Kidney epithelial cell (primary cell): ENCODE data around the gene CCNI. TPM values are rescaled to one million over a fixed set of nuclear protein-coding genes. Genes with fewer than 3 reads are reported as not detected.

ENCODE experiments used
- DNase-seq: peaks from one replicate; pipeline ENCODE4 v3.0.0-alpha.2; 2010; ENCODE audit warnings: low read depth
- H3K27me3 ChIP-seq: 2 replicates; pipeline ENCODE4 v1.6.0; 2011; ENCODE audit warnings: low read length; ENCODE audit not compliant: control insufficient read depth, insufficient read depth
- H3K36me3 ChIP-seq: 2 replicates; pipeline ENCODE4 v1.5.1; 2011; ENCODE audit warnings: low read length; ENCODE audit not compliant: control insufficient read depth, insufficient read depth
- H3K4me3 ChIP-seq: 2 replicates; pipeline ENCODE4 v1.5.1; 2011; ENCODE audit warnings: low read depth, mild to moderate bottlenecking, control low read depth, low read length
- total RNA-seq: library from RNA; depleted of rRNA; stranded (reverse); fragments of >200 nt; gene quantifications from 2 replicates; pipeline ENCODE4 v1.2.3, GENCODE V29; 2015
- TF ChIP-seq, protein P1 (sequence below): IDR thresholded peaks from 2 replicates; pipeline ENCODE4 v1.5.1; 2011; ENCODE audit warnings: mild to moderate bottlenecking, moderate library complexity, low read length, control low read depth, inconsistent platforms; ENCODE audit not compliant: insufficient read depth, poor library complexity, severe bottlenecking

Gene CCNI
- total RNA-seq, 1 donor from 2014 or later, result 388 TPM

DNA sequence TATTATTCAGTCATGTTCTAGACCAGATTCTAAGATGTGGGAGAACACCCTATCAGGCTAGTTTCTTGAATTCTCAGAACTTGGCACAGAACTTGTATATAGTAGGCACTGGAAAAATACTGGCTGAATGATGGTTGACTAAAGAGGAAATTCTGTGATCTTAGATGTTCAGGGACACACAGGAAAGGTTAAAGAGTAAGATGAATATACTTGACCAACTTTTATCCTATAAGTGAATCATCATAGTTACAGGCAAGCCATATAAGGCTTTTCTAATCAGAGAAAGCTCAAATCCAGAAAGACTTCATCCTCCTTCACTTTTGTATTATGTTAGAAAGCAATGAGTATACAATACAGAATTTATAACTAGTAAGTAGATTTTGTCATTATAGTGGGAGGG, 72.4 kb downstream of the CCNI start:
- TF ChIP-seq, protein P1, sequence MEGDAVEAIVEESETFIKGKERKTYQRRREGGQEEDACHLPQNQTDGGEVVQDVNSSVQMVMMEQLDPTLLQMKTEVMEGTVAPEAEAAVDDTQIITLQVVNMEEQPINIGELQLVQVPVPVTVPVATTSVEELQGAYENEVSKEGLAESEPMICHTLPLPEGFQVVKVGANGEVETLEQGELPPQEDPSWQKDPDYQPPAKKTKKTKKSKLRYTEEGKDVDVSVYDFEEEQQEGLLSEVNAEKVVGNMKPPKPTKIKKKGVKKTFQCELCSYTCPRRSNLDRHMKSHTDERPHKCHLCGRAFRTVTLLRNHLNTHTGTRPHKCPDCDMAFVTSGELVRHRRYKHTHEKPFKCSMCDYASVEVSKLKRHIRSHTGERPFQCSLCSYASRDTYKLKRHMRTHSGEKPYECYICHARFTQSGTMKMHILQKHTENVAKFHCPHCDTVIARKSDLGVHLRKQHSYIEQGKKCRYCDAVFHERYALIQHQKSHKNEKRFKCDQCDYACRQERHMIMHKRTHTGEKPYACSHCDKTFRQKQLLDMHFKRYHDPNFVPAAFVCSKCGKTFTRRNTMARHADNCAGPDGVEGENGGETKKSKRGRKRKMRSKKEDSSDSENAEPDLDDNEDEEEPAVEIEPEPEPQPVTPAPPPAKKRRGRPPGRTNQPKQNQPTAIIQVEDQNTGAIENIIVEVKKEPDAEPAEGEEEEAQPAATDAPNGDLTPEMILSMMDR, result no peak
- Histone ChIP-seq H3K4me3 (no peak overlapping the region), H3K27me3 (no peaks in the 10 kb centered on the region), H3K36me3 (peaks cover 4% of the 10 kb centered on the region)
- no peak for DNase-seq

DNA sequence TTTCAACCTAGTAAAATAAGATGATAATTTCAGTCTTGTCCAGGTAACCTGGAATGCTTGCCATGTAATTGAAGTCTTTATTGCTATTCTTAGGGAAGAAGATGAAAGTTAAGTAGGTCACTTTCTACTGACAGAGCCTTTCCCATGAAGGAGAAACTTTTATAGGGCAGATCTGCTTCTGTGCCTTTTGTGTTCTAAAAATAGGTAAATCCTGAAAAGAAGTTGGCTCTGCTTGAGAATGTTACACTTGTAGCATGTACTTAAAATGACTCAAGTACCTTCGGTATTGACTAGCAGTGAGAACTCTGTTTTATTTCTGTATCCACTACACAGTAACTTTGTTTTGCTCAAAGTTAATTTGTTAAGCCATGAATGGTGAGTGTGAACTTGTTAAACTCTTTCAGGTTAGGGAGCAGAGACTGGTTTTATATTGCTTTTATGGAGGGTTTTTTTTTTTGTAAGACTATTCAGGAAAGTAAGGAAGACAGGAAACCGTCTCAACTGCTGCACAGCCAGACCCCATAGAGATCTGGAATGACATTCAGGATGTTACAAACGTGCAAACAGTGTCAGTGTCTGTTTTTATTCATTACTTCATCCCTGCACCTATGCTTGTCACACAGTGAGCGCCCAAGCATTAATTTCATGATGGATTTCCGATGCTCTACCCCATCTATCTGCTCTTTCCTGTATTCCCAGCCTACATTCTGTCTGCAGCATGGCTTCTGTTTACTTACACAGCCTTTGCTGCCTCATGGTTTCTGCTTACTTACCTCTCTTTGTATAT, 73.3 kb downstream of the CCNI start:
- no peak for DNase-seq

DNA sequence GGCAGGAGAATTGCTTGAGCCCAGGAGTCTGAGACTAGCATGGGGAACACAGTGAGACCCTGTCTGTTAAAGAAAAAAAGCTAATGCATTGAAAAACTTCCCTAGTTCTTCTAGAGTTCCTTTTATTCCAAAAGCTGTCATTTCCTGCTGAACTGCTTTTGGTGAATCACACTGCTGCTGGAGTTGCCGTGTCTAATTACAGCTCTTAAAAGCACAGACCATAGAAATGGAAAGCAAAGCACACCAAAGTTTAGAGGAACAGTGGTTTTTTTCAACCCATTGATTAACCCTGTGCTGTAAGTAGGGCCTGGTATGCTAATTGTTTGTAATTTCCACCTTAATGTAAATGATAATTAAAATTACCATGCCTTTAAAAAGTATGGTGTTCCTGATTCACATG, 73.9 kb downstream of the CCNI start:
- DNase-seq, result no peak
- H3K27me3 ChIP-seq, result no peaks in the 10 kb centered on the region
- peaks cover 2% of the 10 kb centered on the region for H3K36me3 ChIP-seq
- TF ChIP-seq, protein P1, result no peak
- H3K4me3 ChIP-seq, result no peak overlapping the region

More for the DNA sequence above, 73.3 kb downstream of the CCNI start:
- Histone ChIP-seq H3K36me3 (peaks cover 4% of the 10 kb centered on the region), H3K27me3 (no peaks in the 10 kb centered on the region), H3K4me3 (no peak overlapping the region)
- TF ChIP-seq, protein P1, result no peak

DNA sequence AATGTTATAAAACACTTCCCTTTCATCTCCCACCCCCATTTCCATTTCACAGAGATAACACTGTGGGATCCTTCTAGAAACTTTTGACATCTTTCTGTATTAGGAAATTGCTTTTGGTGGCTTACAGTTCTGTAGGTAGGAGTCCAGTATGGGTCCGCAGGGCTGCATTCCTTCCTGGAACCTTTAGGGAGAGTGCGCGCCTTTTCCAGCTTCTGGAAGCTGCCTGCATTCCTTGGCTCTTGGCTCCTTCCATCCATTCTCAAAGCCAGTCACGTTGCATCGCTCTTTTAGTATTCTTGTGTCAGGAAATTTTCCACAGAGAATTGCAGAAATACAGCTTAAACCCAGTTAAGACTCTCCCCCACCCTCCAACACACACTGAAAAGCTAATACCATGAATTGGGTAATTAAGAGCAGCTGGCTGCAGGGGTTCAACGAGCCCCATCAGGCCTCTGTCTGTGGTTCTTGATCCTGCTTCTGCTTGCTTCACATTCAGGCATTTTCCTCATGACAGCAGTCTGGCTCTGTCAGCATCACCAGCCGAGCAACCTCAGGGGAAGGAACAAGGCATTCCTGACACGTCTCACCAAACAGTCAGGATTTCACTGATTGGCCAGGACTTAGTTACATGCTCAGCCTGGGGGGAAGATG, 77.4 kb downstream of the CCNI start:
- Histone ChIP-seq H3K27me3 (no peaks in the 10 kb centered on the region), H3K4me3 (no peak overlapping the region), H3K36me3 (peaks cover 2% of the 10 kb centered on the region)
- DNase-seq, result no peak
- TF ChIP-seq, protein P1, result no peak

DNA sequence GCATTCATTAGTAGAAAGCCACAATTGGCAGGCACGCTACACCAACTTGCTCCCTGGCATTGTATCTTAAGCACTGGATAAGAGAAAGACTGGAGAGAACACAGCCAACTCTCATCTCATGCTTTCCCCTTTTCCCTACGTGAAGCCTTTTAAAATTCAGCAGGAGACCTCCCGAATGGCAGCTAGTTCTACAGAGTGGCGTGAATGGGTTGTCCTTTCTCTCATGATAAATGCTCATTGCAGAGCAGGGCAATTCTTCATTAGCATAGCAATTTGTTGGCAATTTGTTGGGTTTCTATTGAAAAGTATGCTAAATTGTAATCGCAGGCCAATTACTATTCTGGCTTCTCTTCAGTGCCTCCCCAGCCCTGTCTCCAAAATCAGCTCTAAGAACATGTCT, 78.3 kb downstream of the CCNI start:
- TF ChIP-seq, protein P1, result no peak
- DNase-seq, result no peak
- H3K27me3 ChIP-seq, result no peaks in the 10 kb centered on the region
- no peak overlapping the region for H3K4me3 ChIP-seq
- peaks cover 2% of the 10 kb centered on the region for H3K36me3 ChIP-seq

Other genes starting within 250 kb of the CCNI start
- 21.3 and 23.3 TPM in 2 replicates for gene SOWAHB, start 177.8 kb downstream of the CCNI start, total RNA-seq
- 127 and 135 TPM in 2 replicates for gene SEPTIN11, start 126.2 kb downstream of the CCNI start, total RNA-seq
- 27.1 and 29.4 TPM in 2 replicates for gene CCNG2, start 81.2 kb upstream of the CCNI start, total RNA-seq